Gastrocnemius medialis (tissue), 4 donors: Measurements from ENCODE around the gene SLC22A12. TPM values are rescaled to one million over a fixed set of nuclear protein-coding genes. Genes with fewer than 3 reads are reported as not detected.

Experiments used
- ATAC-seq, 2 donors: fragments of 150-250 bp; one replicate each; pipeline ENCODE4 v1.9.1; 2016
- DNase-seq, 2 donors: peaks; one replicate each; pipeline ENCODE4 v3.0.0-alpha.2; 2019
- H3K27ac ChIP-seq, 4 donors: fragments of 200-600 bp; sonication (generic); 1 replicate in 1 of 4; 2 replicates in 3 of 4; pipeline ENCODE4 v1.5.1; 2016 to 2018; ENCODE audit warnings: mild to moderate bottlenecking in 2 of 4, moderate library complexity in 1 of 4
- H3K27me3 ChIP-seq, 3 donors: fragments of 200-600 bp; sonication (generic) in 2 of 3; 1 replicate in 1 of 3; 2 replicates in 2 of 3; pipeline versions ENCODE4 v1.5.1 to v1.6.0; 2016 to 2019; ENCODE audit warnings: mild to moderate bottlenecking in 1 of 3, moderate library complexity in 1 of 3
- H3K36me3 ChIP-seq, 2 donors: fragments of 200-600 bp; sonication (generic) in 1 of 2; one replicate each; pipeline ENCODE4 v1.5.1; 2017 to 2018
- H3K4me1 ChIP-seq, 2 donors: fragments of 200-600 bp; sonication (generic) in 1 of 2; one replicate each; pipeline ENCODE4 v1.5.1; 2016 to 2017; ENCODE audit warnings: mild to moderate bottlenecking in 2 of 2
- H3K4me3 ChIP-seq, 4 donors: fragments of 200-600 bp; sonication (generic) in 3 of 4; 1 replicate in 1 of 4; 2 replicates in 3 of 4; pipeline ENCODE4 v1.5.1; 2016 to 2019; ENCODE audit warnings: mild to moderate bottlenecking in 2 of 4
- H3K9me3 ChIP-seq, 3 donors: fragments of 200-600 bp; sonication (generic) in 2 of 3; 1 replicate in 1 of 3; 2 replicates in 2 of 3; pipeline ENCODE4 v1.5.1; 2016 to 2019
- CTCF ChIP-seq, 5 experiments: fragments of 450-650 bp in 3 of 5; fragments of 200-600 bp in 2 of 5; sonication (generic) in 2 of 5; IDR thresholded peaks in 4 of 5; conservative IDR thresholded peaks in 1 of 5; 1 replicate in 4 of 5; 2 replicates in 1 of 5; pipeline ENCODE4 v1.5.1; 2016 to 2019; ENCODE audit warnings: antibody characterized with exemption in 5 of 5, mild to moderate bottlenecking in 3 of 5, moderate library complexity in 3 of 5
- POLR2A ChIP-seq, 2 donors: fragments of 450-650 bp; IDR thresholded peaks; one replicate each; pipeline ENCODE4 v1.6.1; 2017; ENCODE audit warnings: antibody characterized with exemption in 2 of 2, mild to moderate bottlenecking in 2 of 2, moderate library complexity in 2 of 2
- in situ Hi-C, 4 donors: fragments of 200-750 bp; cut with MboI; loops; one replicate each; pipeline versions ENCODE4 v1.15.0 to v1.8.0; 2017; ENCODE audit warnings: low sequenced_read_pairs in 4 of 4
- intact Hi-C: fragments of 100-400 bp; cut with DNase I; formaldehyde crosslinking; loops from one replicate; pipeline ENCODE4 v1.15.1; 2023; ENCODE audit warnings: low total_unique reads
- total RNA-seq, 4 donors: library from RNA; depleted of rRNA; stranded (reverse); fragments of >200 nt; gene quantifications; one replicate each; pipeline versions ENCODE4 v1.1.0 to v1.2.3, GENCODE V29; 2016

SLC22A12 gene
- total RNA-seq, 4 donors from 2014 or later, result not detected

DNA sequence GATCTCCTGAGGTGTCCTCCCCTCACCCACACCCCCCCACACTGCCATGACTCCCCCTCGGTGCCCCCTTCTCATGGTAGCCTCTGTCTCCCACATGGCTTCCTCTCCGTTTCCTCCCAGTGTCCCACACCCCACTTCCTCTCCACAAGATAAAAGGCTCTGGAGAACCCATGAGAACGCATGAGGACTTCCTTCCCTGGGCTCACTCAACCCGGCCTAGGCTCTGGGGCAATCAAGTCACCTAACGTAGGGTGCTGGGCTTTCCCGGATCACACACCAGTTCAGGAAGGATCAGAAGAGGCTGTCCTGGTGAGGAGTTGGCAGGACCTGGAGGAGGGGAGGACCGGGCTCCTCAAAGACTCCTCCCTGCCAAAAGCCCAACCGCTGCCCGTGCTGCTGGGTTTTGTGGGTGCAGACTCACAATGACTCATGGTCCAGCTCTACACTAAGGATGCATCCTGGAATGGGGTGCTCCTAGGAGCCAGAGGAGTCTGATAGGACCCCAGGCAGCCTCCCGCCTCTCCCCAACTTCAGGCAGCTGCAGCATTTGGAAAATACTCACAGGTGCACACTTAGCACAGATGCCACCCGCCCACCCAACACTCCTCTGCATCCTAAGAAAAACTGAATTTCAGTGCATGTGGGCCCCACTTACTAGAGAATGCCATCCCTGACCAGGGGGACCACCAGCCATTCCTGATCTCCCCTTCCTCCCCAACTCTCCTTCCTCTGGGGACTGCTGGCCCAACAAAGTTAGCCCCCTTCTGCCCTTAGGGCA lies 21.0 kb downstream of the SLC22A12 start:
- no peak for TF ChIP-seq POLR2A (IDR thresholded peaks at IDR 0.05)
- TF ChIP-seq CTCF (IDR thresholded peaks at IDR 0.05 in 4 of 5, conservative IDR thresholded peaks at IDR 0.05 in 1 of 5), result no peak
- in situ Hi-C loops (no loop called here), intact Hi-C loops (no loop called here)
- ATAC-seq (no peak), DNase-seq (no peak)
- Histone ChIP-seq H3K9me3 (no peaks in the 10 kb centered on the region), H3K36me3 (no peaks in the 10 kb centered on the region), H3K4me3 (no peak overlapping the region), H3K4me1 (no peaks in the 10 kb centered on the region), H3K27me3 (peaks cover 0 to 5% (median 0%) of the 10 kb centered on the region in 3 donors), H3K27ac (no peak overlapping the region)

DNA sequence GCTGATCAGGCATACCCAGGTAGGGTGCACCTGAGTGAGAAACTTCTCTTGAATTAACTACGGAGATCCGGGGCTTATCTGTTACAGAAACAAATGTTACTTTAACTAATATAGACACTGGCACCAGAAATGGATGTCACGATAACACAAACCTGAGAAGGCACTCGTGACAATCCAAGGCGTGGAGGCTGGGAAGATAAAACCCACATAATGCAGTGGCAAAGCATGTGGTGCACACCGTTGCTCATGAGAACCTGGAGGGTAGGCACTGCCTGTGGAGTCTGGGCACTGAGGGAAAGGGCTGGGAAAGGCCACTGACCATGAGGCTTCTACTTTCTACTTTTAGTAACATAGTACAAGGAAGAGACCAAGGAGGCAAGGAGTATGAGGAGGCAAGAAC lies 22.6 kb downstream of the SLC22A12 start:
- DNase-seq, result no peak
- intact Hi-C loops, result no loop called here
- Histone ChIP-seq H3K4me1 (no peaks in the 10 kb centered on the region), H3K27me3 (no peaks in the 10 kb centered on the region), H3K9me3 (no peaks in the 10 kb centered on the region), H3K36me3 (no peaks in the 10 kb centered on the region), H3K4me3 (no peak overlapping the region), H3K27ac (no peak overlapping the region)
- TF ChIP-seq CTCF (IDR thresholded peaks at IDR 0.05 in 4 of 5, conservative IDR thresholded peaks at IDR 0.05 in 1 of 5), result no peak
- TF ChIP-seq POLR2A (IDR thresholded peaks at IDR 0.05), result no peak
- no peak for ATAC-seq
- in situ Hi-C loops, result no loop called here

- in situ Hi-C loops (no loop called here), intact Hi-C loops (no loop called here)
- Histone ChIP-seq H3K27me3 (no peaks in the 10 kb centered on the region), H3K27ac (no peak overlapping the region), H3K36me3 (no peaks in the 10 kb centered on the region), H3K4me1 (no peaks in the 10 kb centered on the region), H3K4me3 (no peak overlapping the region), H3K9me3 (no peaks in the 10 kb centered on the region)
- ATAC-seq (no peak), DNase-seq (no peak)
- TF ChIP-seq POLR2A (IDR thresholded peaks at IDR 0.05), result no peak
- TF ChIP-seq CTCF (IDR thresholded peaks at IDR 0.05 in 4 of 5, conservative IDR thresholded peaks at IDR 0.05 in 1 of 5), result no peak
Measured at GRCh38 chr11:64614917-64615316, 23.9 kb downstream of the SLC22A12 start.

- DNase-seq (no peak), ATAC-seq (no peak)
- Histone ChIP-seq H3K27ac (no peak overlapping the region), H3K4me1 (peaks cover 0 to 3% of the 10 kb centered on the region in 2 donors), H3K4me3 (no peak overlapping the region), H3K27me3 (no peaks in the 10 kb centered on the region), H3K36me3 (no peaks in the 10 kb centered on the region), H3K9me3 (no peaks in the 10 kb centered on the region)
- TF ChIP-seq CTCF (IDR thresholded peaks at IDR 0.05 in 4 of 5, conservative IDR thresholded peaks at IDR 0.05 in 1 of 5), result no peak
- no peak for TF ChIP-seq POLR2A (IDR thresholded peaks at IDR 0.05)
- in situ Hi-C loops (no loop called here), intact Hi-C loops (no loop called here)
Measured at GRCh38 chr11:64616817-64617216, 25.8 kb downstream of the SLC22A12 start.
